Upper lobe of right lung (tissue), 1 donor: ENCODE results near the gene SST. TPM values are rescaled to one million over a fixed set of nuclear protein-coding genes. Genes with fewer than 3 reads are reported as not detected.

Source experiments
- ATAC-seq: fragments of 200-7000 bp; cut with Tn5 transposase; one replicate; pipeline ENCODE4 v1.9.1; 2020; ENCODE audit warnings: mild to moderate bottlenecking, moderate library complexity
- DNase-seq: peaks from one replicate; pipeline ENCODE4 v3.0.0-alpha.2; 2020
- H3K27ac ChIP-seq: fragments of 200-600 bp; one replicate; pipeline ENCODE4 v1.8.0; 2022
- H3K27me3 ChIP-seq: fragments of 200-600 bp; one replicate; pipeline ENCODE4 v1.8.0; 2022; ENCODE audit warnings: mild to moderate bottlenecking
- H3K36me3 ChIP-seq: fragments of 200-600 bp; one replicate; pipeline ENCODE4 v1.8.0; 2022
- H3K4me1 ChIP-seq: fragments of 200-600 bp; one replicate; pipeline ENCODE4 v1.8.0; 2022
- H3K4me3 ChIP-seq: fragments of 200-600 bp; one replicate; pipeline ENCODE4 v1.8.0; 2022; ENCODE audit warnings: mild to moderate bottlenecking
- H3K9me3 ChIP-seq: fragments of 200-600 bp; one replicate; pipeline ENCODE4 v1.8.0; 2022
- CTCF ChIP-seq: fragments of 200-600 bp; IDR thresholded peaks from one replicate; pipeline ENCODE4 v1.8.0; 2022; ENCODE audit warnings: antibody characterized with exemption
- intact Hi-C: fragments of 100-400 bp; cut with DNase I; formaldehyde crosslinking; loops from one replicate; pipeline ENCODE4 v1.11.0; 2022
- total RNA-seq: library from RNA; stranded (reverse); fragmentation: NEBNext Ultra II Directional; extraction: Animal tissue kit (Norgen Biotek cat#: 25700); gene quantifications from one replicate; pipeline ENCODE4 v1.2.1, GENCODE V29; 2021
- donor health status: DM: no; HTN: yes; CAD: no; lungs with severe emphysema.

The SST gene
- total RNA-seq, 1 donor from 2014 or later = not detected

GRCh38 chr3:187700249-187700648 is 30.1 kb upstream of the SST start:
- intact Hi-C loops = no loop called here
- H3K36me3 ChIP-seq = no peaks in the 10 kb centered on the region
- H3K9me3 ChIP-seq = no peaks in the 10 kb centered on the region
- H3K27me3 ChIP-seq = no peaks in the 10 kb centered on the region
- H3K4me3 ChIP-seq = no peak overlapping the region
- DNase-seq = no peak
- no peak overlapping the region for H3K27ac ChIP-seq
- H3K4me1 ChIP-seq = no peaks in the 10 kb centered on the region
- no peak for TF ChIP-seq CTCF
- ATAC-seq = no peak

- Histone ChIP-seq H3K9me3 (no peaks in the 10 kb centered on the region), H3K36me3 (no peaks in the 10 kb centered on the region), H3K4me1 (no peaks in the 10 kb centered on the region), H3K4me3 (no peak overlapping the region), H3K27me3 (no peaks in the 10 kb centered on the region), H3K27ac (no peak overlapping the region)
- DNase-seq = no peak
- ATAC-seq = no peak
- no peak for TF ChIP-seq CTCF
- intact Hi-C loops = no loop called here
Observed at GRCh38 chr3:187698499-187699399, 28.6 kb upstream of the SST start.

GRCh38 chr3:187696021-187696420 is 25.8 kb upstream of the SST start:
- DNase-seq (no peak), ATAC-seq (no peak)
- Histone ChIP-seq H3K27me3 (no peaks in the 10 kb centered on the region), H3K9me3 (no peaks in the 10 kb centered on the region), H3K4me3 (no peak overlapping the region), H3K27ac (no peak overlapping the region), H3K36me3 (no peaks in the 10 kb centered on the region), H3K4me1 (no peaks in the 10 kb centered on the region)
- intact Hi-C loops = no loop called here
- no peak for TF ChIP-seq CTCF

GRCh38 chr3:187695449-187695848 is 25.3 kb upstream of the SST start:
- Histone ChIP-seq H3K4me3 (no peak overlapping the region), H3K4me1 (no peaks in the 10 kb centered on the region), H3K36me3 (no peaks in the 10 kb centered on the region), H3K27ac (no peak overlapping the region), H3K9me3 (no peaks in the 10 kb centered on the region), H3K27me3 (no peaks in the 10 kb centered on the region)
- DNase-seq = no peak
- intact Hi-C loops = no loop called here
- TF ChIP-seq CTCF = no peak
- ATAC-seq = no peak

- no peak overlapping the region for H3K4me3 ChIP-seq
- H3K36me3 ChIP-seq = no peaks in the 10 kb centered on the region
- H3K27me3 ChIP-seq = no peaks in the 10 kb centered on the region
- H3K4me1 ChIP-seq = no peaks in the 10 kb centered on the region
- ATAC-seq (no peak), DNase-seq (no peak)
- H3K9me3 ChIP-seq = no peaks in the 10 kb centered on the region
- intact Hi-C loops = no loop called here
- no peak overlapping the region for H3K27ac ChIP-seq
- TF ChIP-seq CTCF = no peak
Observed at GRCh38 chr3:187694801-187695200, 24.6 kb upstream of the SST start.
